Activated CD4-positive, alpha-beta T cell treated with anti-CD3 and anti-CD28 coated beads, Interleukin-2, amount 50 U/mL, for 48 hours (primary cell): Measurements from ENCODE around the gene FAM193A.
"Not testable (repeated sequence)": the region's sequence is repeated elsewhere in the genome, so short reads cannot be mapped to it uniquely, and the experiment has no call there.

Experiments
- DNase-seq, 2 experiments: peaks; one replicate each; pipeline ENCODE4 v3.0.0-alpha.2; 2020

The FAM193A gene

GRCh38 chr4:2536193-2537010 is at the start of gene FAM193A:
FAM193A (plus strand) TSS chr4:2536647; CDS start chr4:2536916, 269 bp downstream.
- DNase-seq = peak; percentile 98 to 99

GRCh38 chr4:2486981-2487380 is 49.5 kb upstream of the FAM193A start:
- DNase-seq = no peak

GRCh38 chr4:2487632-2488031 is 48.8 kb upstream of the FAM193A start:
- no peak for DNase-seq

- DNase-seq = no peak
Measured at GRCh38 chr4:2489081-2489805, 47.2 kb upstream of the FAM193A start.

GRCh38 chr4:2489841-2490552 is 46.5 kb upstream of the FAM193A start:
- no peak for DNase-seq

GRCh38 chr4:2492970-2493369 is 43.5 kb upstream of the FAM193A start:
- DNase-seq = no peak

GRCh38 chr4:2494992-2495391 is 41.5 kb upstream of the FAM193A start:
- no peak for DNase-seq

GRCh38 chr4:2497324-2497723 is 39.1 kb upstream of the FAM193A start:
- DNase-seq = no peak

- DNase-seq = no peak
Measured at GRCh38 chr4:2497931-2498330, 38.5 kb upstream of the FAM193A start.

GRCh38 chr4:2500547-2500946 is 35.9 kb upstream of the FAM193A start:
- DNase-seq = no peak

GRCh38 chr4:2501034-2501594 is 35.3 kb upstream of the FAM193A start:
- DNase-seq = no peak

- DNase-seq = no peak
Measured at GRCh38 chr4:2503809-2504208, 32.6 kb upstream of the FAM193A start.

GRCh38 chr4:2507259-2507658 is 29.2 kb upstream of the FAM193A start:
- DNase-seq = no peak

GRCh38 chr4:2507855-2508254 is 28.6 kb upstream of the FAM193A start:
- no peak for DNase-seq

- DNase-seq = no peak
Measured at GRCh38 chr4:2510351-2511259, 25.8 kb upstream of the FAM193A start.

- no peak for DNase-seq
Measured at GRCh38 chr4:2511645-2512131, 24.8 kb upstream of the FAM193A start.

GRCh38 chr4:2512396-2513135 is 23.9 kb upstream of the FAM193A start:
- no peak for DNase-seq

- not testable (repeated sequence) for DNase-seq
Measured at GRCh38 chr4:2514193-2514592, 22.3 kb upstream of the FAM193A start.

- DNase-seq = not testable (repeated sequence)
Measured at GRCh38 chr4:2514944-2515343, 21.5 kb upstream of the FAM193A start.

- DNase-seq = no peak
Measured at GRCh38 chr4:2515830-2516550, 20.5 kb upstream of the FAM193A start.
